Fibroblast of upper back skin (primary cell): ENCODE data around the gene NFYB.

Experiments
- DNase-seq: peaks from one replicate; pipeline ENCODE4 v3.0.0-alpha.2; 2013

The NFYB gene

DNA sequence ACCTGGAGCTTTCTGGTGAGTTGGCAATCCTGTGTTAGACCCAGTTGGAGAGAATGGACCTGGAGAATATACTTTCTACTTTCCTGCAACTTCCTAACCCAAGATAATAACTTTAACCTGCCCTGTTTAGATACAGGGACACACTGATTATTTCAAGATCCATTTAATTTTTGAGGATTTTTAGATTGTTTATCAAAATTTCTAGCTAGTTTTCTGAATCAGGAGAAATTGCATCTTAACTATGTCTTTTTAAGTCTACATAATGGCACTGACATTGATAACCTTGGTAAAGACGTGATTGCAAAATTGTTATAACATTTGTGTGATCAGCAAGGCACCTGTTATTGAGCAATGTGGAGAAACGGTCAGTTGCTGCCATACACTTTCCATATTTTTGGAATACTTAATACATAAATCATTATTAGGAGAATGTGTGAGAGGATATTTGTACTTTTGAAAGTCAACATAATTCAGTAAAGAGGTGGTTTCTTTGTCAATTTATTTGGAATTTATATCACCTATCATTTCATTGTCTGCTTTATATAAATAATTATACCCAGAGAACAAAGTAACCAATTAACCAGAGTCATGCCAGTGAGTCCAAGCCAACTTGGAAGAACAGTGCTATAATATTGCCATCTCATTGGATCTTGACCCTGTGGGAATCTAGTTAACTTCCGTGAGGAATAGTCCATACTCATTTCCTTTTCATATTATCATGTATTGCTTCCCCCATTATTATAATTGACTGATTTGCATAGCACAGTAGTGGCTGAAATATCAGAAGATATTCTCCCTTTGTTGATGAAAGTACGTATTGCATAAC is 28.4 kb downstream of the NFYB start:
- no peak for DNase-seq

DNA sequence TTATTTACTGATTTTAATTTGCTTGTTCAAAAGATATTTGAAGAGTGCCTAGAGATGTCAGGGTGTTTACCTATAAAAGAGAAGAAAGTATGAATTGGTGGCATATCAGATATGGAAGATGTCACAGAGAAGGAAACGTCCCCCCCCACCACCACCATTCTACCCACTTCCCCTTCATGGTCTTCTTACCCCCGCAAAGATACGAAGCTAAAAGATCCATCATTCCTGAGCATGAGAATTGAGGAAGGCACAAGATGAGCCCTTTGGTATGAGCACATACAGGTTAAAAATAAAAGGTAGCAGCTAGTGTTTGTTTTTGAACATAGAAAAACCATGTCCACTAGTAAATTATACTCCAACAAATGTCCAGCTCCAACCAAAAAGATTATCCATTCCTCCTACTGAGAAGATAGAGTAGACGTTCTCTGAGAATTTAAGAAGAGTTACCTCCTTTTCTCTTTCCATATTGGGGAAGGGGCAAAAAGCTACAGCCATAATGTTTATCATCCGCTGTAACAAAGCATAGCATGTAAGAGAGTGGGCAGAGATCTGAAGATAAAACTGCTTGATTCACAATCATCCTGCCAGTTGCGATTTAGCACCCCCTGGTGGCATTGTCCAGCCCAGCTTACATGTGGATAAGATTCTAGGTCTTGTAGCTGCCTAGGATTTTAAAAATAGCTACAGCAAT is 29.1 kb downstream of the NFYB start:
- peak; percentile 78 for DNase-seq

DNA sequence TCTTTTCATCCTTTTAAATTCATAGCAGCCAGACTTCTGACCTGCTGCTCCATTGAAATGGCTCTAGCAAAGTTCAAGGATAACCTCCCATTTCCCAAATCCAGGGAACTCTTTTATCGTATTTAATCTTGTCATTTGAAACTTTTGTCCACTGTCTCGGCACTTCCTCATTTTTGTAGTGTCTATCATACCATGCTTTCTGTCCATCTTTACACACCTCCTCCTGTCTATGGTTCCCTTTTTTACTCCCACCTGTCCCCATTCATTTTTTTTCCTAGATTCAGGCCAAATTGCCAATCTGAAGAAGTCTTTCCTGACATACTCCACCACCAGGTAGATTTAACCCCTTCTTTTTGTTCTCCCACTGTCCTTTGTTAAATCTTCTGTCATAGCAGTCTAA is 31.0 kb downstream of the NFYB start:
- DNase-seq, result no peak

DNA sequence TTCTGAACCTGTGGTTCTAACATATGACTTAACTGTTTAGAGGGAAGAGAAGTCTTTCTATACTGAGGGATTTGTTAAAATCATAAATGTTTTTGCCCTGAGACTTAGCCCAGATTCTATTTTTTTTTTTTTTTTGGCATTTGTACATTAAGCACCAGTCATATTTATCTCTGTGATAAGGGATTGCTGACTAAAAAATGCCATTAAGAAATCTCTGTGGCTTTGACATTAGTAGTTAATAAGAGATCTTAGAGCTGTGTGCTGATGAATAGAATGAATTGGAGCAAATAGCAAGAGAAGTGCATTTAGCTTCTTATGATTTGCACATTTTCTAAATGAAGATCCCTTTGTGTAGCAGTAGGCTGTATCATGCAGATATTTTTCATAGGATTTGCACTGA is 32.5 kb downstream of the NFYB start:
- DNase-seq, result no peak

DNA sequence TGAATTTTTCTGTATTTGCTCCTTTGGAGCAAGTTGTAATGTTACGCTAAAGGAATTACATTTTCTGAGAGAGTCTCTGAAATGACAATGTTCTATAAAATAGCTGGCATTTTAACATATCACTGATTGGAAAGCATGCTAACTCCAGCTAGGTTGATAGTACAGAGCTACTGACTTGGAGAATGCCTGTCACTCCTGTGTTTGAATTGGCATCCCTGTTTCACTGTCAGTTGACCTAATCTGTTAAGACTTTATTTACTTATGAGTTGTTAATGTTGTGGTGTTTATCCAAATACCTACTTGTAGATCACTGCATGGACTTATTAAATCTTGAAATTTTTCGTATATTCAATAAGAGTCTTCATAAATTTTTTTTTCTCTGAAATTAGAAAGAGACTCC is 40.1 kb downstream of the NFYB start:
- no peak for DNase-seq

DNA sequence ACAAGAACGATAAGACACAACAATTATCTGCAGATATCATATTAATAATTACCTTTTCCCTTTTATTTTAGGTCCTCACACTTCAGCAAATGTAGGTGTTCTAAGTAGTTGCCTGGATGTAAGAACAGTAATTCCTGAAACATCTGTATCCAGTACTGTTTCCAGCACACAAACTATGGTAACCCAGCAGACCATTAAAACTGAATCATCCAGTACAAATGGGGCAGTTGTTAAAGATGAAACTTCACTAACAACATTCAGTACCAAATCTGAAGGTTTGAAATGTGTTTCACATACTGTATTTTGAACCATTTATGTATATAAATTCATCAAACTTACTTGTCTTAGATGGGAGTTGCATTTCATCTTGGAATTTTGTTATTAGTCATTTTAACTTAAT is 42.7 kb downstream of the NFYB start:
- no peak for DNase-seq

DNA sequence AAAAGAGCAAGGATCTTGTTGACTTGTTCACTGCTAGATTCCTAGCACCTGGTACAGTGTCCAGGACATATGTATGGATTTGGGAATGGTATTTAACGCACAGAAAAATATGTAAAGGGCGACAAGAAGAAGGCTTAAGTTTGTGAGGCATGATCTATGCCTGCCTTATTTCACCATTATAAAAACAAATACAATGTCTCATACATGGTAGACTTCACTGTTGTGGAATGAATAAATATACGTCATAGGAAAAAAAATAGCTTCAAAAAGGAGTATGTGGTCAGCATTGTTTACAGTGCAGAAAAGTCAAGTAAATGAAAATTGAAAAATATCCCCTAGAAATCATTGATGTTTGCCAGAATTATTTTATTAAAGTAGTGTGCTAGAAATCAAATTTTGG is 43.7 kb downstream of the NFYB start:
- DNase-seq, result no peak

DNA sequence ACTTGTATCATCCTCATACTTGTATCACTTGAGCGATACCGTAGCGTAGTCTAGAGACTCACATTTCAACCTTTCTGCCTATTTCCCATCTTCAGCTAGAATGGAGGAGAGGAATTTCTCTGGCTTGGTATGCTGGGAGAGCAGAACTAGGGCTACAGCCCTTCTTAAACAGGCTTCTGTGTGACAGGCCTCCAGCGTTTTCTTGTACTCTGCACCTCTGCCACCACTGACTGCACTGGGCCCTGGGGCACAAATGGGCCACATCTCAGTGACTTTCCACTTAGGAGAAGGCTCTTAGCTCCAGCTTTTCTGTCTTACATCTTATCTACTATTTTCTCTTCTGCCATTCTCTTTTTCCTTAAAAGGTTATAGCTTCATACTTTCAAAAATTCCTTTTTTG is 46.9 kb downstream of the NFYB start:
- no peak for DNase-seq

DNA sequence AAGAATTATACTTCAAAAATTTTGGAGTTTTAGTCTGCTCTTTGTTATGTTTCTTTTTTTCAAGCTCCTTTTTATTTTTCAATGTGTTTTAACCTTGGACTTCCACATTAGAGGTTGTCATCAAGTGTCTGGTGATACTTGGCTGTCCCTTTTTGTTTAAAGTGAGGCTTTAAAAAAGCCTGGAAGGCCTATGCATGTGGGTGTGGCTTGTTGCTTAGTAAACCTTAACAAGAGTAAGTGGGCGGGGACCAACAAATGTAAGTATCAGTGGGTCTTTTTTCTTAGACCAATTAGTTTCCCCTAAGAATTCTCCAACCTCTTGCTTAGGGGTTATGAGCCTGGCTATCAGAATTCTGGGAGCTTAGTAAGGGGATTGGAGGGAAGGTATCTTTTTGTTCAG is 47.3 kb downstream of the NFYB start:
- DNase-seq, result no peak

DNA sequence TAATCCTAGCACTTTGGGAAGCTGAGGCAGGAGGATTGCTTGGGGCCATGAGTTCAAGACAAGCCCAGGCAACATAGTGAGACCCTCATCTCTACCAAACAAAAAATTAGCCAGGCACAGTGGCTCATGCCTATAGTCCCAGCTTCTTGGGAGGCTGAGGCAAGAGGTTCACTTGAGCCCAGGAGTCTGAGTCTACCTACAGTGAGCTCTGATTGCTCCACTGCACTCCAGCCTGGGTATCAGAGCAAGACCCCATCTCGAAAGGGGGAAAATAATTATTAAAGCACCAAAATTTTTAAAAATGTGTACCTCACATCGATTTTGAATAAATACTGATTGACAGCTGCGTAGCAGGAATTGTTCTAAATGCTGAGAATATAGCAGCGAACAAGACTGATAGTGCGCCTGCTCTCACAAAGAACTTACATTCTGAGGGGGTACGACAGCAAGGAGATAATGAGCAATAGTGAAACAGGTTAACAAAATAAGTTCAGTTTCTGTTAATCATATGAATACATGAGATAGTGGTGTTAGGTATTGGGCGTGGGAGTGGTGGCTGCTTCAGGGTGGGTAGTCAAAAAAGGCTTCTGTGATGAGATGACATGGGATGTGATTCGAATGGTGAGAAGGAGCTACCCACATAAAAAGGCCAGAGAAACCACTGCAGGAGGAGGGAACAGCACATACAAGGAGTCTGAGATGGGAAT is 54.1 kb downstream of the NFYB start:
- no peak for DNase-seq

DNA sequence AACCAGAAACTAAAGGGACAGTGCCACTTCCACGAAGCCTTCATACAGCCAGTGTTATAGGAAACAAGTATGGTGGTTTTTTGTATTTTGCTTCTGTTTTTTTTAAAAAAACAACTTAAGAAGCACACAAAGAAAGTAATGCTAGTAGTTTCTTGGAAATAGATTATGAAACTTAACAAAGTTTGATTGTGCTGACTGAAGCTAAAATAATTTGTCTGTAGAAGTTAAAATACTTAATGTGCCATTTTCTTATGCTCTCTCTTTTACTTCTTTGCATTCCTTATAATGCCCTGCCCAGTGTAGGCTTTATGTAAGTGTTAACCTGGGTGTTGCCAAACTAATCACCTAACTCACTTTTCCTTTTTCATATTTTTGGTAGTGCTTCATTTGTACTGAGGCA is 57.2 kb downstream of the NFYB start:
- no peak for DNase-seq

DNA sequence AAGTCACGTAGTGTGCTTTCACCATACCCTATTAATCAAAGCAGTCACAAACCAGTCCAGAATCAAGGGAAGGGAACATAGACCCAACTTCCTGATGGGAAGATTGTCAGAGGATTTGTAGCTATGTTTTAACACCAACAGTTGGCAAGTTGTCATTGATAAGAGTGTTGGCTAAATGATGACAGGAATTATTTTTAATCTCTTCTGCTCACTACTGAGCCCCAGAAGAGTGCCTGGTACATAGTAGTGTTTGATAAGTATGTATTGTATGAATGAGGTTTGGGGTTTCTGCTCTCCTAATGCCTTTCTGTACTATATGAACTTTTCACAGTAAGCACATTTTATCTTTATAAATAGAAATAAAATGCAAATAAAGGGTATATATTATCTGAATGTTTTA is 59.0 kb downstream of the NFYB start:
- DNase-seq, result no peak

DNA sequence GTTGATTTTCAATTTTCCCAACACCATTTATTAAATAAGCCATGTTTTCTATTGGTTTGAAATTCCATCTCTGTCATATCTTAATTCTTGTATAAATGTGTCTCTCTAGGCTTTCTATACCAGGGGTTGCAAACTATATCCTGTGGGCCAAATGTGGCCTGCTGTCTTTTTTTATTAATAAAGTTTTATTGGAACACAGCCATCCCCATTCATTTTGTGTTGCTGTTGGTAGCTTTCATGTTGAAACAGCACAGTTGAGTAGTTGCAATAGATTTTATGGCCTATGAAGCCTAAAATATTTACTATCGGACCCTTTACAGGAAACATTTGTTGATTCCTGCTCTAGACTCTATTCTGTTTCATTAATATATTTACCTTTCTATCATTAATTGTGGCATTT is 64.3 kb downstream of the NFYB start:
- DNase-seq, result no peak

DNA sequence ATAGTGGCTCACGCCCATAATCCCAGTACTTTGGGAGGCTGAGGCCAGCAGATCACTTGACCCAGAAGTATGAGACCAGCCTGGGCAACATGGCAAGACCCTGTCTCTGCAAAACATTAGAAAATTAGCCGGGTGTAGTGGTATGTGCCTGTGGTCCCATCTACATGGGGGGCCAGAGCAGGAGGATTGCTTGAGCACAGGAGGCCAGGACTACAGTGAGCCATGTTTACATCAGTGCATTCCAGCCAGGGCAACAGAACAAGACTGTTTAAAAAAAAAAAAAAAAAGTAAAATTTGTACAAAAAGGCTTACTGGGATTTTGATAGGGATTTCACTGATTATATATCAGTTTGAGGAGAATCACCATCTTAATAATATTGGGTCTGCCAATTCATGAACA is 65.9 kb downstream of the NFYB start:
- DNase-seq, result no peak
